ENCODE data around the gene KRTAP12-1. TPM values are rescaled to one million over a fixed set of nuclear protein-coding genes. Genes with fewer than 3 reads are reported as not detected.

The KRTAP12-1 gene
- total RNA-seq, 2 experiments from 2014 or later = not detected

- no peaks in the 10 kb centered on the region for H3K79me2 ChIP-seq (ENCODE audit: insufficient read depth, low read depth, low read length)
- TF ChIP-seq CTCF (conservative IDR thresholded peaks at IDR 0.05; ENCODE audit: low read length) = no peak
- no peak for TF ChIP-seq EZH2phosphoT487 (IDR thresholded peaks at IDR 0.05; ENCODE audit: borderline replicate concordance, low read depth, low read length)
- no peak for DNase-seq (ENCODE audit: low spot score)
- no peak within 1 kb of the TSS for H3K4me2 ChIP-seq (ENCODE audit: low read length)
- H3K4me3 ChIP-seq (ENCODE audit: low read depth, low read length, poor library complexity, severe bottlenecking) = no peak within 1 kb of the TSS
- no peaks in the 10 kb centered on the region for H3K4me1 ChIP-seq (ENCODE audit: insufficient read depth, low read length, poor library complexity, severe bottlenecking)
- no peak within 1 kb of the TSS for H3K27ac ChIP-seq (ENCODE audit: low read depth, low read length, poor library complexity, severe bottlenecking)
- BruUV-seq (replicated peaks) = no TSS peak
- no peaks in the 10 kb centered on the region for H3K9me3 ChIP-seq (ENCODE audit: low read length)
- intact Hi-C loops (cut with micrococcal nuclease; ENCODE audit: unreplicated experiment) = no loop called here
- H3K36me3 ChIP-seq (ENCODE audit: insufficient read depth, low read length) = no peaks in the 10 kb centered on the region
- no peak within 1 kb of the TSS for H2AFZ ChIP-seq (ENCODE audit: low read length)
- POLR2A ChIA-PET = no interaction called here
- no peaks in the 10 kb centered on the region for H4K20me1 ChIP-seq (ENCODE audit: insufficient read depth, low read length)
- CTCF ChIA-PET (ENCODE audit: unreplicated experiment) = no interaction called here
- no peaks in the 10 kb centered on the region for H3K9me2 ChIP-seq (ENCODE audit: insufficient read depth, low read length)
These were observed 44.7 kb downstream of the KRTAP12-1 start, which contains the start of gene KRTAP10-10 for GRCh38 chr21:44637018-44637850. TSS of gene KRTAP10-10 (plus strand) at chr21:44637356. CDS start at chr21:44637418, 62 bp downstream.

- ChIA-PET POLR2A (no interaction called here), CTCF (ENCODE audit: unreplicated experiment) (no interaction called here)
- no peaks in the 10 kb centered on the region for H3K4me1 ChIP-seq (ENCODE audit: insufficient read depth, low read length, poor library complexity, severe bottlenecking)
- no peak overlapping the region for H3K4me3 ChIP-seq (ENCODE audit: low read depth, low read length, poor library complexity, severe bottlenecking)
- no peaks in the 10 kb centered on the region for H3K9me3 ChIP-seq (ENCODE audit: low read length)
- intact Hi-C loops (cut with micrococcal nuclease; ENCODE audit: unreplicated experiment) = no loop called here
- H3K27ac ChIP-seq (ENCODE audit: low read depth, low read length, poor library complexity, severe bottlenecking) = no peak overlapping the region
- H2AFZ ChIP-seq (ENCODE audit: low read length) = no peak overlapping the region
- no peak for DNase-seq (ENCODE audit: low spot score)
- no peaks in the 10 kb centered on the region for H3K9me2 ChIP-seq (ENCODE audit: insufficient read depth, low read length)
- BruUV-seq (replicated peaks) = no TSS peak
- H3K79me2 ChIP-seq (ENCODE audit: insufficient read depth, low read depth, low read length) = no peaks in the 10 kb centered on the region
- no peaks in the 10 kb centered on the region for H3K36me3 ChIP-seq (ENCODE audit: insufficient read depth, low read length)
- no peaks in the 10 kb centered on the region for H4K20me1 ChIP-seq (ENCODE audit: insufficient read depth, low read length)
- no peak for TF ChIP-seq EZH2phosphoT487 (IDR thresholded peaks at IDR 0.05; ENCODE audit: borderline replicate concordance, low read depth, low read length)
- no peak for TF ChIP-seq CTCF (conservative IDR thresholded peaks at IDR 0.05; ENCODE audit: low read length)
- H3K4me2 ChIP-seq (ENCODE audit: low read length) = no peak overlapping the region
These were observed 45.5 kb downstream of the KRTAP12-1 start for GRCh38 chr21:44636209-44637017.

Measured in OCI-LY7 (cell line).